ENCODE data around the gene E2F7.

Gene E2F7

GRCh38 chr12:77035226-77035625, 30.1 kb downstream of the E2F7 start:
- TF ChIP-seq CTCF (conservative IDR thresholded peaks at IDR 0.05) = no peak

DNA sequence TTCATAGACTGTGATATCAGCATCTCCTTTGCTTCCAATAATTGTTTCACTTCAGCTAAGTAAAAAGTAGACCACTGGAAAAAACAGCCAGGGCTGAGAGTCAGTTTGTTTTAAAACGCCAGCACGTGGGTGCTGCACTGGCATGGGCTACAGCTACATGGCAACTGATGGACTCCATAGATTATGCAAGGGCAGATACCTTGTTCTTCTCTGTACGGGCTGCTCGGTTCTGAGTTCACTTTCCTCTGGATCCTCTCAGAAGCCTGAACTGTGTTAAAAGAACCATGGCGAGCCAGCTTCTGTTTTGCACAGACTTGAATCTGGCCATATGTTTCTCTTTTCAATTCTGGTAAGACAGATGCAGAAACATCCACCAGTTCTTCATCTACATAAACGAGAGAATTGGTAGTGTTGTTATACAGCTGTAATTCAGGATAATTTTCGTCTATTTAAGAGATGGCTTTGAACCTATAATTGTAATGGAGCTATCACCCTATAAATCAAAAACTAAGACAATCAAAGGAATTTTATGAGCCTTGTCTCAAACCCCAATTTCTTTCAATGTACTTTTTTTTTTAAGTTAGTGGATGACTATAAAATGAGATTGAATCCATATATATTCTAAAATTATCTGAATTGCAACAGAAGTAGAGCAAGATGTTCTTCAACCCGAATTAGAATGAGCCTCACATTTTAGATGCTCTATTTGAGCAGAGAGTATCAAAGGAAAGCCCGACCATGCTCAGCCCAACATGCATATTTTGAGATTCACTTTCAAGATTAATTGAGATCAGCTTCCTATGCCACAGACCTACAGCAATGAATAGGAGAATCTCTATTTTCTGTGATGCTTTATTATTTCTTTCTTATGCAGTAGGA, 31.5 kb downstream of the E2F7 start:
- no peak for TF ChIP-seq CTCF (conservative IDR thresholded peaks at IDR 0.05)
- no peak overlapping the region for H3K27ac ChIP-seq

More at GRCh38 chr12:77035226-77035625, 30.1 kb downstream of the E2F7 start:
- H3K27ac ChIP-seq = no peak overlapping the region

GRCh38 chr12:77032406-77032805, 33.0 kb downstream of the E2F7 start:
- no peak overlapping the region for H3K27ac ChIP-seq
- no peak for TF ChIP-seq CTCF (conservative IDR thresholded peaks at IDR 0.05)

GRCh38 chr12:77031745-77032144, 33.6 kb downstream of the E2F7 start:
- TF ChIP-seq CTCF (conservative IDR thresholded peaks at IDR 0.05) = no peak
- no peak overlapping the region for H3K27ac ChIP-seq

- TF ChIP-seq CTCF (conservative IDR thresholded peaks at IDR 0.05) = no peak
- H3K27ac ChIP-seq = peak overlapping the region; percentile 8; the same call in 1 of the 2 replicates
These were observed 39.5 kb downstream of the E2F7 start for GRCh38 chr12:77025782-77026314.

GRCh38 chr12:77023501-77023900, 41.9 kb downstream of the E2F7 start:
- TF ChIP-seq CTCF (conservative IDR thresholded peaks at IDR 0.05) = no peak

GRCh38 chr12:77019920-77020319, 45.4 kb downstream of the E2F7 start:
- no peak overlapping the region for H3K27ac ChIP-seq
- TF ChIP-seq CTCF (conservative IDR thresholded peaks at IDR 0.05) = no peak

More at GRCh38 chr12:77023501-77023900, 41.9 kb downstream of the E2F7 start:
- H3K27ac ChIP-seq = no peak overlapping the region
